Stimulated activated memory B cell treated with anti-CD40 and anti-IgM and Interleukin-4, amounts not matched to agents 10 μg/mL and 1 μg/mL and 100 μg/mL, for 72 hours (primary cell): ENCODE results near the gene LRRC10B.

Source experiments
- ATAC-seq: fragments of 150-1000 bp; cut with Tn5 transposase; 2 replicates; pipeline ENCODE4 v1.10.0; 2021
- H3K27ac Mint-ChIP-seq: one replicate; pipeline ENCODE4 v1.8.0; 2022; ENCODE audit warnings: mild to moderate bottlenecking, mixed read lengths
- H3K27me3 Mint-ChIP-seq: one replicate; pipeline ENCODE4 v1.8.0; 2022; ENCODE audit warnings: mixed read lengths
- H3K36me3 Mint-ChIP-seq: one replicate; pipeline ENCODE4 v1.8.0; 2022; ENCODE audit warnings: mixed read lengths
- H3K4me1 Mint-ChIP-seq: one replicate; pipeline ENCODE4 v1.8.0; 2022; ENCODE audit warnings: mixed read lengths
- H3K4me3 Mint-ChIP-seq: one replicate; pipeline ENCODE4 v1.8.0; 2022; ENCODE audit warnings: mild to moderate bottlenecking, moderate library complexity, mixed read lengths
- H3K9me3 Mint-ChIP-seq: one replicate; pipeline ENCODE4 v1.8.0; 2022; ENCODE audit warnings: mixed read lengths

The LRRC10B gene

GRCh38 chr11:61510166-61510919 is 1.8 kb downstream of the LRRC10B start:
- Mint-ChIP-seq H3K27ac (no peak overlapping the region), H3K27me3 (peaks cover 81% of the 10 kb centered on the region), H3K4me3 (no peak overlapping the region), H3K9me3 (no peaks in the 10 kb centered on the region), H3K36me3 (no peaks in the 10 kb centered on the region), H3K4me1 (peaks cover 9% of the 10 kb centered on the region)
- no peak for ATAC-seq

GRCh38 chr11:61510974-61511373 is 2.4 kb downstream of the LRRC10B start:
- Mint-ChIP-seq H3K4me3 (no peak overlapping the region), H3K4me1 (peaks cover 9% of the 10 kb centered on the region), H3K9me3 (no peaks in the 10 kb centered on the region), H3K27me3 (peaks cover 74% of the 10 kb centered on the region), H3K27ac (no peak overlapping the region), H3K36me3 (no peaks in the 10 kb centered on the region)
- no peak for ATAC-seq

- Mint-ChIP-seq H3K4me1 (peaks cover 13% of the 10 kb centered on the region), H3K27ac (no peak overlapping the region), H3K4me3 (no peak overlapping the region)
These were observed 2.8 kb downstream of the LRRC10B start for GRCh38 chr11:61511383-61511782.

GRCh38 chr11:61512435-61512834 is 3.9 kb downstream of the LRRC10B start:
- Mint-ChIP-seq H3K36me3 (no peaks in the 10 kb centered on the region), H3K27me3 (peaks cover 74% of the 10 kb centered on the region), H3K4me1 (peaks cover 23% of the 10 kb centered on the region), H3K4me3 (no peak overlapping the region), H3K27ac (no peak overlapping the region), H3K9me3 (no peaks in the 10 kb centered on the region)
- ATAC-seq = no peak

More at GRCh38 chr11:61511383-61511782, 2.8 kb downstream of the LRRC10B start:
- H3K36me3 Mint-ChIP-seq = no peaks in the 10 kb centered on the region
- H3K9me3 Mint-ChIP-seq = no peaks in the 10 kb centered on the region
- no peak for ATAC-seq
- peaks cover 71% of the 10 kb centered on the region for H3K27me3 Mint-ChIP-seq

GRCh38 chr11:61513143-61513765 is 4.7 kb downstream of the LRRC10B start:
- Mint-ChIP-seq H3K36me3 (no peaks in the 10 kb centered on the region), H3K27me3 (peaks cover 71% of the 10 kb centered on the region), H3K9me3 (no peaks in the 10 kb centered on the region), H3K27ac (no peak overlapping the region), H3K4me3 (no peak overlapping the region), H3K4me1 (peaks cover 15% of the 10 kb centered on the region)
- ATAC-seq = no peak

- ATAC-seq = no peak
- H3K36me3 Mint-ChIP-seq = no peaks in the 10 kb centered on the region
- no peak overlapping the region for H3K4me3 Mint-ChIP-seq
- H3K9me3 Mint-ChIP-seq = no peaks in the 10 kb centered on the region
- H3K27ac Mint-ChIP-seq = no peak overlapping the region
- peaks cover 76% of the 10 kb centered on the region for H3K27me3 Mint-ChIP-seq
- peaks cover 14% of the 10 kb centered on the region for H3K4me1 Mint-ChIP-seq
These were observed 5.7 kb downstream of the LRRC10B start for GRCh38 chr11:61514050-61514917.

- Mint-ChIP-seq H3K4me3 (no peak overlapping the region), H3K9me3 (no peaks in the 10 kb centered on the region), H3K36me3 (no peaks in the 10 kb centered on the region), H3K27ac (no peak overlapping the region), H3K27me3 (peaks cover 69% of the 10 kb centered on the region), H3K4me1 (peaks cover 14% of the 10 kb centered on the region)
- no peak for ATAC-seq
These were observed 7.1 kb downstream of the LRRC10B start for GRCh38 chr11:61515686-61516085.

GRCh38 chr11:61516191-61516590 is 7.6 kb downstream of the LRRC10B start:
- H3K27me3 Mint-ChIP-seq = peaks cover 64% of the 10 kb centered on the region
- no peak overlapping the region for H3K27ac Mint-ChIP-seq
- no peaks in the 10 kb centered on the region for H3K36me3 Mint-ChIP-seq
- H3K4me3 Mint-ChIP-seq = no peak overlapping the region
- peaks cover 14% of the 10 kb centered on the region for H3K4me1 Mint-ChIP-seq
- H3K9me3 Mint-ChIP-seq = no peaks in the 10 kb centered on the region
- no peak for ATAC-seq

GRCh38 chr11:61516675-61517572 is 8.4 kb downstream of the LRRC10B start:
- no peak for ATAC-seq
- H3K4me1 Mint-ChIP-seq = peaks cover 14% of the 10 kb centered on the region
- H3K27ac Mint-ChIP-seq = no peak overlapping the region

GRCh38 chr11:61518032-61518795 is 9.7 kb downstream of the LRRC10B start:
- ATAC-seq = no peak
- peaks cover 47% of the 10 kb centered on the region for H3K27me3 Mint-ChIP-seq
- H3K27ac Mint-ChIP-seq = no peak overlapping the region
- H3K36me3 Mint-ChIP-seq = no peaks in the 10 kb centered on the region
- no peak overlapping the region for H3K4me3 Mint-ChIP-seq
- H3K4me1 Mint-ChIP-seq = peaks cover 14% of the 10 kb centered on the region
- H3K9me3 Mint-ChIP-seq = no peaks in the 10 kb centered on the region

More at GRCh38 chr11:61516675-61517572, 8.4 kb downstream of the LRRC10B start:
- no peaks in the 10 kb centered on the region for H3K9me3 Mint-ChIP-seq
- H3K27me3 Mint-ChIP-seq = peaks cover 58% of the 10 kb centered on the region
- H3K4me3 Mint-ChIP-seq = no peak overlapping the region
- no peaks in the 10 kb centered on the region for H3K36me3 Mint-ChIP-seq

- H3K36me3 Mint-ChIP-seq = no peaks in the 10 kb centered on the region
- H3K27ac Mint-ChIP-seq = no peak overlapping the region
These were observed 14.3 kb downstream of the LRRC10B start for GRCh38 chr11:61522881-61523280.

GRCh38 chr11:61524446-61524845 is 15.9 kb downstream of the LRRC10B start:
- Mint-ChIP-seq H3K9me3 (no peaks in the 10 kb centered on the region), H3K4me3 (no peak overlapping the region), H3K27ac (no peak overlapping the region), H3K36me3 (no peaks in the 10 kb centered on the region), H3K4me1 (no peaks in the 10 kb centered on the region), H3K27me3 (peaks cover 49% of the 10 kb centered on the region)
- no peak for ATAC-seq

More at GRCh38 chr11:61522881-61523280, 14.3 kb downstream of the LRRC10B start:
- Mint-ChIP-seq H3K4me1 (no peaks in the 10 kb centered on the region), H3K9me3 (no peaks in the 10 kb centered on the region), H3K27me3 (peaks cover 45% of the 10 kb centered on the region), H3K4me3 (no peak overlapping the region)
- ATAC-seq = no peak

GRCh38 chr11:61524963-61525587 is 16.5 kb downstream of the LRRC10B start:
- Mint-ChIP-seq H3K36me3 (no peaks in the 10 kb centered on the region), H3K27me3 (peaks cover 54% of the 10 kb centered on the region), H3K4me3 (no peak overlapping the region), H3K9me3 (no peaks in the 10 kb centered on the region), H3K27ac (no peak overlapping the region), H3K4me1 (no peaks in the 10 kb centered on the region)
- no peak for ATAC-seq

GRCh38 chr11:61526229-61526628 is 17.7 kb downstream of the LRRC10B start:
- H3K4me3 Mint-ChIP-seq = no peak overlapping the region
- H3K27ac Mint-ChIP-seq = no peak overlapping the region

More at GRCh38 chr11:61526229-61526628, 17.7 kb downstream of the LRRC10B start:
- H3K9me3 Mint-ChIP-seq = no peaks in the 10 kb centered on the region
- H3K4me1 Mint-ChIP-seq = no peaks in the 10 kb centered on the region
- ATAC-seq = no peak
- no peaks in the 10 kb centered on the region for H3K36me3 Mint-ChIP-seq
- peaks cover 65% of the 10 kb centered on the region for H3K27me3 Mint-ChIP-seq
